Measurements from ENCODE around the gene WDR74. TPM values are rescaled to one million over a fixed set of nuclear protein-coding genes. Genes with fewer than 3 reads are reported as not detected.

WDR74 gene
- total and polyA plus RNA-seq, 2 of the 13 experiments (the other 11 are each of a cell fraction or from before 2014, with no cell fraction given): 77.0 to 83.3 TPM

DNA sequence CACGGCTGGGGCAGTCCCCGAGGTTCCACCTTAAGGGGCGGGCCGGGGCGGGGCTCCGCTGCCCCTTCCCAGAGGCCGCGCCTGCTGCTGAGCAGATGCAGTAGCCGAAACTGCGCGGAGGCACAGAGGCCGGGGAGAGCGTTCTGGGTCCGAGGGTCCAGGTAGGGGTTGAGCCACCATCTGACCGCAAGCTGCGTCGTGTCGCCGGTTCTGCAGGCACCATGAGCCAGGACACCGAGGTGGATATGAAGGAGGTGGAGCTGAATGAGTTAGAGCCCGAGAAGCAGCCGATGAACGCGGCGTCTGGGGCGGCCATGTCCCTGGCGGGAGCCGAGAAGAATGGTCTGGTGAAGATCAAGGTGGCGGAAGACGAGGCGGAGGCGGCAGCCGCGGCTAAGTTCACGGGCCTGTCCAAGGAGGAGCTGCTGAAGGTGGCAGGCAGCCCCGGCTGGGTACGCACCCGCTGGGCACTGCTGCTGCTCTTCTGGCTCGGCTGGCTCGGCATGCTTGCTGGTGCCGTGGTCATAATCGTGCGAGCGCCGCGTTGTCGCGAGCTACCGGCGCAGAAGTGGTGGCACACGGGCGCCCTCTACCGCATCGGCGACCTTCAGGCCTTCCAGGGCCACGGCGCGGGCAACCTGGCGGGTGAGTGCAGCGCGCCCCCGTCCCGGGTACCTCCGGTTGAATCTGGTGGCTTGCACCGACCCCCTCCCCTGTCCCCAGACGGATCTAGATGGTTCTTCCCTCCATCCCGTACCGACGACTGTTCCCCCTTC is 41.6 kb upstream of the WDR74 start, which contains the start of gene SLC3A2 (continued):
- TF ChIP-seq ZNF17 (CRISPR knock-in tag; IDR thresholded peaks at IDR 0.05) (no peak), ARNT (IDR thresholded peaks at IDR 0.05) (no peak), TRIM24 (CRISPR knock-in tag; IDR thresholded peaks at IDR 0.05) (no peak), IKZF4 (CRISPR knock-in tag; IDR thresholded peaks at IDR 0.05; ENCODE audit: borderline replicate concordance, low read depth, not compliant biosample characterization) (peak; percentile 81), FOXM1 (CRISPR knock-in tag; IDR thresholded peaks at IDR 0.05) (no peak), PHF21A (CRISPR knock-in tag; IDR thresholded peaks at IDR 0.05) (peak; percentile 79), REXO4 (CRISPR knock-in tag; IDR thresholded peaks at IDR 0.05; ENCODE audit: borderline replicate concordance) (no peak), CBX5 (CRISPR knock-in tag; IDR thresholded peaks at IDR 0.05; ENCODE audit: borderline replicate concordance) (no peak; the same call in 1 of the 2 replicates), ZNF576 (CRISPR knock-in tag; IDR thresholded peaks at IDR 0.05) (no peak), SIX4 (CRISPR knock-in tag; IDR thresholded peaks at IDR 0.05) (0 out of 2 replicates have a peak, but pooled peaks have one; percentile 13), RELA (CRISPR knock-in tag; IDR thresholded peaks at IDR 0.05) (no peak), SAFB2 (CRISPR knock-in tag; IDR thresholded peaks at IDR 0.05; ENCODE audit: borderline replicate concordance, low read depth) (peak; percentile 34; the same call in 1 of the 2 replicates), GTF3A (CRISPR knock-in tag; conservative IDR thresholded peaks at IDR 0.05) (no peak), MYPOP (CRISPR knock-in tag; IDR thresholded peaks at IDR 0.05) (peak; percentile 92), THYN1 (CRISPR knock-in tag; IDR thresholded peaks at IDR 0.05; ENCODE audit: borderline replicate concordance, low read depth) (no peak), PRDM10 (CRISPR knock-in tag; IDR thresholded peaks at IDR 0.05; ENCODE audit: low read depth) (peak; percentile 81), ZNF382 (CRISPR knock-in tag; IDR thresholded peaks at IDR 0.05; ENCODE audit: borderline replicate concordance) (no peak), RFX3 (CRISPR knock-in tag; IDR thresholded peaks at IDR 0.05) (no peak), ZNF777 (CRISPR knock-in tag; IDR thresholded peaks at IDR 0.05) (no peak), YEATS4 (CRISPR knock-in tag; IDR thresholded peaks at IDR 0.05; ENCODE audit: borderline replicate concordance) (peak; percentile 81), ZNF343 (CRISPR knock-in tag; IDR thresholded peaks at IDR 0.05) (peak; percentile 58; the same call in 1 of the 2 replicates), CEBPG (CRISPR knock-in tag; IDR thresholded peaks at IDR 0.05) (0 out of 2 replicates have a peak, but pooled peaks have one; percentile 17), ZNF235 (CRISPR knock-in tag; IDR thresholded peaks at IDR 0.05; ENCODE audit: borderline replicate concordance) (0 out of 2 replicates have a peak, but pooled peaks have one; percentile 33), ZNF20 (CRISPR knock-in tag; IDR thresholded peaks at IDR 0.05) (no peak)
- TF ChIP-seq, protein P1, sequence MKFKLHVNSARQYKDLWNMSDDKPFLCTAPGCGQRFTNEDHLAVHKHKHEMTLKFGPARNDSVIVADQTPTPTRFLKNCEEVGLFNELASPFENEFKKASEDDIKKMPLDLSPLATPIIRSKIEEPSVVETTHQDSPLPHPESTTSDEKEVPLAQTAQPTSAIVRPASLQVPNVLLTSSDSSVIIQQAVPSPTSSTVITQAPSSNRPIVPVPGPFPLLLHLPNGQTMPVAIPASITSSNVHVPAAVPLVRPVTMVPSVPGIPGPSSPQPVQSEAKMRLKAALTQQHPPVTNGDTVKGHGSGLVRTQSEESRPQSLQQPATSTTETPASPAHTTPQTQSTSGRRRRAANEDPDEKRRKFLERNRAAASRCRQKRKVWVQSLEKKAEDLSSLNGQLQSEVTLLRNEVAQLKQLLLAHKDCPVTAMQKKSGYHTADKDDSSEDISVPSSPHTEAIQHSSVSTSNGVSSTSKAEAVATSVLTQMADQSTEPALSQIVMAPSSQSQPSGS (CRISPR knock-in tag; IDR thresholded peaks at IDR 0.05): no peak

All from HepG2 (cell line).